OCI-LY3 (cell line): ENCODE results near the gene MFSD6L.

Experiments used
- H2AFZ ChIP-seq: fragments of 200-600, 300-600 bp; shearing (Covaris generic); 2 replicates; pipeline ENCODE4 v1.6.0; 2014; ENCODE audit warnings: antibody characterized with exemption, low read depth, low read length
- H3K27ac ChIP-seq: fragments of 200-600, 300-600 bp; sonication (generic); 2 replicates; pipeline ENCODE4 v1.5.1; 2014; ENCODE audit warnings: mild to moderate bottlenecking, low read length, moderate library complexity, mixed read lengths
- H3K27me3 ChIP-seq: fragments of 200-600, 300-600 bp; sonication (generic); 2 replicates; pipeline ENCODE4 v1.6.1; 2014; ENCODE audit warnings: low read depth, low read length, mixed read lengths
- H3K36me3 ChIP-seq: fragments of 200-600, 300-600 bp; sonication (generic); replicated peaks from 2 replicates; pipeline ENCODE3; 2014; ENCODE audit warnings: low read depth, low read length, mixed read lengths
- H3K4me1 ChIP-seq: fragments of 300-600, 200-600 bp; sonication (generic); 2 replicates; pipeline ENCODE4 v1.6.1; 2014; ENCODE audit warnings: low read length, mixed read lengths
- H3K4me2 ChIP-seq: fragments of 200-600, 300-600 bp; sonication (generic); 2 replicates; pipeline ENCODE4 v1.6.1; 2014; ENCODE audit warnings: low read length, mixed read lengths
- H3K4me3 ChIP-seq: fragments of 300-600, 200-600 bp; sonication (generic); 2 replicates; pipeline ENCODE4 v1.5.1; 2014; ENCODE audit warnings: antibody characterized with exemption, mild to moderate bottlenecking, low read length, moderate library complexity
- H3K79me2 ChIP-seq: fragments of 300-600, 200-600 bp; shearing (Covaris generic); 2 replicates; pipeline ENCODE4 v1.6.1; 2014; ENCODE audit warnings: mild to moderate bottlenecking, low read length, mixed read lengths
- H3K9ac ChIP-seq: fragments of 300-600, 200-600 bp; shearing (Covaris generic); 2 replicates; pipeline ENCODE4 v1.6.0; 2014; ENCODE audit warnings: mild to moderate bottlenecking, low read length, moderate library complexity
- H3K9me3 ChIP-seq: fragments of 200-600, 300-600 bp; shearing (Covaris generic); 2 replicates; pipeline ENCODE4 v1.6.1; 2014; ENCODE audit warnings: low read length, mixed read lengths; ENCODE audit not compliant: insufficient read depth
- H4K20me1 ChIP-seq: fragments of 200-600, 300-600 bp; sonication (generic); 2 replicates; pipeline ENCODE4 v1.6.1; 2016; ENCODE audit warnings: low read length, mixed read lengths; ENCODE audit not compliant: insufficient read depth
- CTCF ChIP-seq: fragments of 200-600, 300-600 bp; sonication (generic); IDR thresholded peaks from 2 replicates; pipeline ENCODE4 v1.5.1; 2014; ENCODE audit warnings: antibody characterized with exemption, low read length, low read depth
- EZH2phosphoT487 ChIP-seq: fragments of 200-600 bp; shearing (Covaris generic); IDR thresholded peaks from 2 replicates; pipeline ENCODE4 v1.6.1; 2018; ENCODE audit warnings: antibody characterized with exemption, mixed run types, low read depth

The MFSD6L gene

DNA sequence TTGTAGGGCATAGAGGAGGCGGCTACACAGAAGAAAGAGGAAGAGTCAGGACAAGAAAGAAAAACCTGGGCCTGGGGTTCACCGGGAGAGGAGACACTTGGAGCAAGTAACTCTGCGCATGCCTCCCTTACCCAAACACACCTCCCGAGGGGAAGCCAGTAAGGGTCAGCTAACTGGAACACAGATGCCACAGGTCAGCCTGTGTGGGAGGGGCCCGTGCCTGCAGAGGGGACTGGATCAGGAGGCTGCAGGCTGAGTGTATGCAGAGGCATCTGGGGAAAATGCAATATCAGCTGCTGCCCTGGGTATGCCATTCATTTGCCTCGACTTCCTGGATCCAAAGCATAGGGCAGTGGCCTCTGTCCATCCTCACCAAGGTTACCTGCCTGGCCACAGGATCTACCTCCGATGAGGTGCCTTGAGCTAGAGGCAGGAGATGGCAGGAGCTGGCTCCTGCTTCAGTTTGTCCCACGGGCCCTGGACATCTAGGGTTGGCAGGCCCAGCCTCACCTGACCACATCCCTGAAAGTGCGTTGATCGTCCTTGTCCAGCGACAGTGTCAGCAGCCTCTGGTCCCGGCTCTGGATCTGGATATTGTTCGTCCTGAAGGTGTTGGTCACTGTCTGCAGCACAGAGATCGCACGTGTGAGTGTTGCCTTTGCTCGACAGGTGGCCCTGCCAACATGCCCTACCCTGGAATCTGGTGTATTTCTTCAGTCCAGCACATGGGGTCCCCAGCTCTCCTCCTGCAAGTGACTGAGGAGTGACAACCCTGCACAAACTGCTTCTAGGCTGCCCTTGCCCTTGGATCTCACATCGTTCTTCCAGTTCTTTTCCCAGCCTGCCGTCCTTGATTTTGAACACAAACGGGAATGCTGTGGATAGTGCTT is 4.6 kb upstream of the MFSD6L start:
- TF ChIP-seq EZH2phosphoT487 (no peak), CTCF (peak; percentile 64)
- H3K4me2 ChIP-seq: peak overlapping the region; percentile 22; the same call in 1 of the 2 replicates
- peaks cover 13% of the 10 kb centered on the region for H3K9me3 ChIP-seq
- no peaks in the 10 kb centered on the region for H4K20me1 ChIP-seq
- no peak overlapping the region for H3K27ac ChIP-seq
- no peak overlapping the region for H2AFZ ChIP-seq
- H3K9ac ChIP-seq: no peak overlapping the region
- H3K36me3 ChIP-seq: peaks cover 15% of the 10 kb centered on the region
- H3K4me3 ChIP-seq: no peak overlapping the region
- H3K79me2 ChIP-seq: no peaks in the 10 kb centered on the region
- no peaks in the 10 kb centered on the region for H3K27me3 ChIP-seq
- peaks cover 57% of the 10 kb centered on the region for H3K4me1 ChIP-seq

DNA sequence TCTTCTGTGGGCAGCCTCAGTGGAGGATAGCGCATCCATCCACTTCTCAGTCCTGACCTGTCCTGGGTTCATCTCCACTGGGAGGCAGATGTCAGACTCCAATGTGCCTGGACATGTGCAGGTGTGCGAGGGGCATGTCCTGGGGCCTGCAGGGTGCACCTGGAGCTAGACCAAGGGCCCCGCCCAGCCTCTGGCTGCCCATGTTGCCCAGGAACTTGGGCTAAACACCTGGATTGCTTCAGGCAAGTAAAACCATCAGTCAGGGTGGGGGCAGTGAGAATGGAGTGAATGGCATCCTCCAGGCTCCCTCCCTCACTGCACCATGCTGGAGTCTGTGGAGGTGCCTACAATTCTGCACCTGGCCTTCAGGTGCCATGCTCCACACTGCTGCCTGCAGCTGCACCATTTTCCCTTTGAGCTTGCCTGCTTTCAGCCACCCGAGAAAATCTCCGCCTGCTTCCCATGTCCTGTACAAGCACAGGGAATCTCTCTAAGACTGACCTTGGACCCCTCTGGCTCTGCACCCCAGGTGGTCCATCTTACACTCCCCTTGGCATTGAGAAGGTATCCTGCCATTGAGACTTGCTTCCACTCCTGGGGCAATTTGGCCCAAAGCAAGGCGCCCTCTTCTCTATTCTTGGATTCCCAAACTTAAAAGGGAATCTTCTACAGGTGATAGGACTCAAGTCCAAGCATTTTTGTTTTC is 2.1 kb upstream of the MFSD6L start:
- Histone ChIP-seq H4K20me1 (no peaks in the 10 kb centered on the region), H3K4me2 (no peak overlapping the region), H2AFZ (no peak overlapping the region), H3K36me3 (no peaks in the 10 kb centered on the region), H3K27ac (no peak overlapping the region), H3K9me3 (no peaks in the 10 kb centered on the region), H3K4me1 (peaks cover 38% of the 10 kb centered on the region), H3K27me3 (no peaks in the 10 kb centered on the region), H3K79me2 (no peaks in the 10 kb centered on the region), H3K4me3 (no peak overlapping the region), H3K9ac (no peak overlapping the region)
- TF ChIP-seq CTCF: no peak
- no peak for TF ChIP-seq EZH2phosphoT487

GRCh38 chr17:8800656-8801055 is 1.5 kb upstream of the MFSD6L start:
- Histone ChIP-seq H3K27ac (no peak overlapping the region), H2AFZ (no peak overlapping the region), H3K36me3 (no peaks in the 10 kb centered on the region), H3K4me1 (peaks cover 36% of the 10 kb centered on the region), H3K4me3 (no peak overlapping the region), H3K9ac (no peak overlapping the region), H4K20me1 (no peaks in the 10 kb centered on the region), H3K4me2 (no peak overlapping the region), H3K9me3 (no peaks in the 10 kb centered on the region), H3K27me3 (no peaks in the 10 kb centered on the region), H3K79me2 (no peaks in the 10 kb centered on the region)
- no peak for TF ChIP-seq CTCF
- TF ChIP-seq EZH2phosphoT487: no peak

- Histone ChIP-seq H2AFZ (no peak overlapping the region), H3K36me3 (no peaks in the 10 kb centered on the region), H3K27me3 (no peaks in the 10 kb centered on the region), H4K20me1 (no peaks in the 10 kb centered on the region), H3K79me2 (no peaks in the 10 kb centered on the region), H3K27ac (no peak overlapping the region), H3K4me1 (peaks cover 27% of the 10 kb centered on the region), H3K9me3 (no peaks in the 10 kb centered on the region), H3K4me3 (no peak overlapping the region), H3K9ac (no peak overlapping the region), H3K4me2 (peak overlapping the region; percentile 12; the same call in 1 of the 2 replicates)
- no peak for TF ChIP-seq EZH2phosphoT487
- no peak for TF ChIP-seq CTCF
Measured at GRCh38 chr17:8799570-8800212, 526 bp upstream of the MFSD6L start.
